ELF-1 (cell line): ENCODE results near the gene SNX9.
"Not testable (repeated sequence)": the region's sequence is repeated elsewhere in the genome, so short reads cannot be mapped to it uniquely, and the experiment has no call there.

Experiments used
- DNase-seq: peaks from one replicate; pipeline ENCODE4 v3.0.0-alpha.2; 2016; ENCODE audit warnings: low read depth, low spot score

Gene SNX9

GRCh38 chr6:157953580-157954091 lies 130.6 kb downstream of the SNX9 start:
- no peak for DNase-seq

GRCh38 chr6:157954150-157955117 lies 131.4 kb downstream of the SNX9 start:
- DNase-seq, result peak; percentile 42

GRCh38 chr6:157955675-157956074 lies 132.6 kb downstream of the SNX9 start:
- DNase-seq, result no peak

GRCh38 chr6:157956171-157956730 lies 133.2 kb downstream of the SNX9 start:
- DNase-seq, result no peak

GRCh38 chr6:157959451-157960227 lies 136.6 kb downstream of the SNX9 start:
- no peak for DNase-seq

- no peak for DNase-seq
Observed at GRCh38 chr6:157961153-157961831, 138.2 kb downstream of the SNX9 start.

GRCh38 chr6:157961832-157962575 lies 139.0 kb downstream of the SNX9 start:
- no peak for DNase-seq

GRCh38 chr6:157962601-157963302 lies 139.7 kb downstream of the SNX9 start:
- no peak for DNase-seq

- DNase-seq, result no peak
Observed at GRCh38 chr6:157964100-157964499, 141.1 kb downstream of the SNX9 start.

GRCh38 chr6:157965387-157965786 lies 142.3 kb downstream of the SNX9 start:
- no peak for DNase-seq

- DNase-seq, result no peak
Observed at GRCh38 chr6:157966589-157966977, 143.5 kb downstream of the SNX9 start.

GRCh38 chr6:157967020-157967419 lies 144.0 kb downstream of the SNX9 start:
- peak; percentile 49 for DNase-seq

GRCh38 chr6:157967486-157967885 lies 144.4 kb downstream of the SNX9 start:
- no peak for DNase-seq

GRCh38 chr6:157972177-157972576 lies 149.1 kb downstream of the SNX9 start:
- DNase-seq, result not testable (repeated sequence)

GRCh38 chr6:157974341-157974894 lies 151.4 kb downstream of the SNX9 start:
- DNase-seq, result peak; percentile 51

GRCh38 chr6:157974967-157975366 lies 151.9 kb downstream of the SNX9 start:
- no peak for DNase-seq

- no peak for DNase-seq
Observed at GRCh38 chr6:157975456-157975855, 152.4 kb downstream of the SNX9 start.

- no peak for DNase-seq
Observed at GRCh38 chr6:157976345-157977175, 153.5 kb downstream of the SNX9 start.
